A673 (cell line): Measurements from ENCODE around the gene ACTR6. TPM values are rescaled to one million over a fixed set of nuclear protein-coding genes. Genes with fewer than 3 reads are reported as not detected.

Experiments
- BruUV-seq: library from RNA; stranded (reverse); fragments of 400-500 nt; replicated peaks from 2 replicates; lab custom pipeline; 2021; lab: Mats Ljungman, UMichigan
- CTCF ChIA-PET: fragments of 300-600 bp; sonication (Branson Sonifier 250); formaldehyde crosslinking; loops from one replicate; lab custom pipeline; 2022; ENCODE audit warnings: antibody characterized with exemption; lab: Charles Lee
- POLR2A ChIA-PET: fragments of 300-600 bp; sonication (Branson Sonifier 250); formaldehyde crosslinking; loops from one replicate; lab custom pipeline; 2022; ENCODE audit warnings: antibody characterized with exemption; ENCODE audit not compliant: low non-redundant PET; lab: Charles Lee
- DNase-seq: peaks from one replicate; pipeline ENCODE4 v3.0.0-alpha.2; 2015; ENCODE audit warnings: low spot score
- H3K27ac ChIP-seq: fragments of 200-600 bp; sonication (generic); 2 replicates; pipeline ENCODE4 v1.5.1; 2016; ENCODE audit warnings: mixed run types, low read depth, mild to moderate bottlenecking, mixed read lengths, antibody characterized with exemption, low read length; ENCODE audit not compliant: poor library complexity, severe bottlenecking
- H3K27me3 ChIP-seq: fragments of 200-600 bp; sonication (generic); replicated peaks from 2 replicates; pipeline ENCODE4 v1.6.1; 2017; ENCODE audit warnings: mixed run types, low read depth, mild to moderate bottlenecking, mixed read lengths, antibody characterized with exemption, low read length; ENCODE audit not compliant: insufficient read depth, poor library complexity
- H3K36me3 ChIP-seq: fragments of 200-600 bp; sonication (generic); 2 replicates; pipeline ENCODE4 v1.6.1; 2016; ENCODE audit warnings: mixed run types, mild to moderate bottlenecking, mixed read lengths, antibody characterized with exemption, low read length; ENCODE audit not compliant: insufficient read depth, poor library complexity, severe bottlenecking
- H3K4me1 ChIP-seq: fragments of 200-600 bp; sonication (generic); 2 replicates; pipeline ENCODE4 v1.6.1; 2017; ENCODE audit warnings: mixed run types, mild to moderate bottlenecking, mixed read lengths, antibody characterized with exemption, low read length; ENCODE audit not compliant: insufficient read depth, poor library complexity, severe bottlenecking
- H3K4me3 ChIP-seq: fragments of 200-600 bp; sonication (generic); 2 replicates; pipeline ENCODE4 v1.5.1; 2016; ENCODE audit warnings: low read depth, mixed run types, mild to moderate bottlenecking, mixed read lengths, low read length; ENCODE audit not compliant: poor library complexity, severe bottlenecking
- H3K9me3 ChIP-seq: fragments of 200-600 bp; sonication (generic); 2 replicates; pipeline ENCODE4 v1.6.1; 2016; ENCODE audit warnings: mixed run types, low read depth, mild to moderate bottlenecking, mixed read lengths, antibody characterized with exemption, low read length; ENCODE audit not compliant: poor library complexity, severe bottlenecking
- CTCF ChIP-seq: fragments of 300-800, 200-600 bp; sonication (generic); conservative IDR thresholded peaks from 2 replicates; pipeline ENCODE4 v1.5.1; 2017; ENCODE audit warnings: low read depth, mild to moderate bottlenecking, antibody characterized with exemption, low read length, moderate library complexity, mixed read lengths
- EZH2 ChIP-seq: fragments of 200-600 bp; sonication (generic); IDR thresholded peaks from 2 replicates; pipeline ENCODE4 v1.6.1; 2017; ENCODE audit warnings: borderline replicate concordance, low read depth, mild to moderate bottlenecking, mixed read lengths, antibody characterized with exemption, low read length; ENCODE audit not compliant: poor library complexity, severe bottlenecking
- intact Hi-C: fragments of 100-400 bp; cut with micrococcal nuclease; formaldehyde crosslinking; loops from one replicate; pipeline ENCODE4 v1.10.0; 2022; ENCODE audit not compliant: unreplicated experiment
- total RNA-seq: library from RNA; stranded (reverse); gene quantifications from 2 replicates; pipeline ENCODE4 v1.2.3, GENCODE V29; 2021

ACTR6 gene
- total RNA-seq, 1 experiment from 2014 or later: 36.0 TPM

DNA sequence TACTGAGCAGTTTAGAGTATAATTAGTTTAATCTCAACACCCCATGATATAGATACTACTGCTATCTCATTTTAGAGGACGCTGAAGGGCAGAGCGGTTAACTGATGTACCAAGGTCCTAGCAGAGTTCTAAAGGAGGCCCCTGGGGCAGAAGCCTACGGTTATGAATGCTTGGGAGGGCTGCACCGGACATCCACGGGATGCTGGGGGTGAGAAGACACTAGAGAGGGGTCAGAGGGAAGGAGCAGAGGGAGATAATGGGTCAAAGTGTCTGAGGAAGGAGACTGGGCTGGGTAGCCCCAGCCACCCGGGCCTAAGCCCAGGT lies 1.6 kb upstream of the ACTR6 start:
- Histone ChIP-seq H3K9me3 (no peaks in the 10 kb centered on the region), H3K27ac (no peak overlapping the region), H3K36me3 (no peaks in the 10 kb centered on the region), H3K4me1 (peaks cover 3% of the 10 kb centered on the region), H3K27me3 (no peaks in the 10 kb centered on the region), H3K4me3 (peak overlapping the region; percentile 86)
- DNase-seq: no peak
- TF ChIP-seq CTCF (no peak), EZH2 (no peak)
- CTCF ChIA-PET: no interaction called here
- intact Hi-C loops: loop anchor here (10.0 kb wide), 1 partner anchor 144 kb away; no protein-coding TSS in a partner anchor
- POLR2A ChIA-PET: no interaction called here
- BruUV-seq: no TSS peak

GRCh38 chr12:100199347-100200149 lies 1.1 kb upstream of the ACTR6 start:
- peak; percentile 12 for DNase-seq
- Histone ChIP-seq H3K9me3 (no peaks in the 10 kb centered on the region), H3K36me3 (no peaks in the 10 kb centered on the region), H3K27ac (no peak overlapping the region), H3K4me1 (peaks cover 3% of the 10 kb centered on the region), H3K27me3 (no peaks in the 10 kb centered on the region), H3K4me3 (peak overlapping the region; percentile 86)
- ChIA-PET POLR2A (no interaction called here), CTCF (no interaction called here)
- TF ChIP-seq CTCF (no peak), EZH2 (no peak)
- intact Hi-C loops: loop anchor here (5.0 to 10.0 kb wide), 2 partner anchors 72 to 145 kb away; no protein-coding TSS in a partner anchor
- no TSS peak for BruUV-seq

- intact Hi-C loops: loop anchor here (5.0 kb wide), 1 partner anchor 75 kb away; no protein-coding TSS in a partner anchor
- peak overlapping the region; percentile 71 for H3K27ac ChIP-seq
- no peaks in the 10 kb centered on the region for H3K9me3 ChIP-seq
- no TSS peak for BruUV-seq
- ChIA-PET POLR2A (no interaction called here), CTCF (no interaction called here)
- TF ChIP-seq CTCF: no peak
- TF ChIP-seq EZH2: no peak
- peaks cover under 1% of the 10 kb centered on the region for H3K36me3 ChIP-seq
- H3K4me3 ChIP-seq: peak overlapping the region; percentile 86
- H3K4me1 ChIP-seq: peaks cover 3% of the 10 kb centered on the region
- DNase-seq: no peak
- H3K27me3 ChIP-seq: no peaks in the 10 kb centered on the region
These were observed 1.2 kb downstream of the ACTR6 start for GRCh38 chr12:100201604-100202423.
